Subcutaneous abdominal adipose tissue (tissue), 5 donors: ENCODE data around the gene BARX2.

Source experiments
- H3K27ac ChIP-seq: one replicate; pipeline ENCODE4 v1.7.0; 2013; ENCODE audit warnings: low read depth, mild to moderate bottlenecking, inconsistent platforms, low read length, moderate library complexity
- H3K27me3 ChIP-seq, 5 donors: one replicate each; pipeline ENCODE4 v1.7.0; 2013; ENCODE audit warnings: low read length in 5 of 5, inconsistent platforms in 1 of 5; ENCODE audit not compliant: control insufficient read depth in 5 of 5, insufficient read depth in 4 of 5
- H3K36me3 ChIP-seq, 5 donors: one replicate each; pipeline ENCODE4 v1.7.0; 2013; ENCODE audit warnings: low read length in 5 of 5; ENCODE audit not compliant: control insufficient read depth in 5 of 5, insufficient read depth in 5 of 5
- H3K4me1 ChIP-seq, 5 donors: one replicate each; pipeline ENCODE4 v1.7.0; 2013; ENCODE audit warnings: low read length in 5 of 5, mild to moderate bottlenecking in 3 of 5, moderate library complexity in 1 of 5; ENCODE audit not compliant: control insufficient read depth in 5 of 5, insufficient read depth in 5 of 5
- H3K4me3 ChIP-seq, 5 donors: one replicate each; pipeline ENCODE4 v1.7.0; 2013; ENCODE audit warnings: low read length in 5 of 5, low read depth in 1 of 5
- H3K9ac ChIP-seq, 5 donors: one replicate each; pipeline ENCODE4 v1.7.0; 2013; ENCODE audit warnings: low read length in 5 of 5, mild to moderate bottlenecking in 4 of 5, moderate library complexity in 3 of 5
- H3K9me3 ChIP-seq, 5 donors: one replicate each; pipeline ENCODE4 v1.7.0; 2013; ENCODE audit warnings: low read length in 5 of 5; ENCODE audit not compliant: control insufficient read depth in 5 of 5
- donor health status: healthy.
- donor health status: healthy.
- donor health status: healthy.
- donor health status: healthy.
- donor health status: healthy.

The BARX2 gene

GRCh38 chr11:129395432-129395831, 19.8 kb downstream of the BARX2 start:
- H3K27me3 ChIP-seq, result peaks cover 0 to 14% (median 5%) of the 10 kb centered on the region in 5 donors
- peaks cover 0 to 5% (median 0%) of the 10 kb centered on the region in 5 donors for H3K9me3 ChIP-seq
- H3K4me3 ChIP-seq, result no peak overlapping the region
- no peak overlapping the region for H3K27ac ChIP-seq
- H3K9ac ChIP-seq, result no peak overlapping the region
- H3K4me1 ChIP-seq, result no peaks in the 10 kb centered on the region
- H3K36me3 ChIP-seq, result no peaks in the 10 kb centered on the region

- no peak overlapping the region for H3K4me3 ChIP-seq
Observed at GRCh38 chr11:129395883-129396282, 20.2 kb downstream of the BARX2 start.

GRCh38 chr11:129396454-129396853, 20.8 kb downstream of the BARX2 start:
- no peak overlapping the region for H3K4me3 ChIP-seq
- peaks cover 0 to 8% (median 2%) of the 10 kb centered on the region in 5 donors for H3K27me3 ChIP-seq
- H3K36me3 ChIP-seq, result no peaks in the 10 kb centered on the region
- H3K9me3 ChIP-seq, result peaks cover 0 to 5% (median 0%) of the 10 kb centered on the region in 5 donors
- no peaks in the 10 kb centered on the region for H3K4me1 ChIP-seq
- no peak overlapping the region for H3K27ac ChIP-seq
- no peak overlapping the region for H3K9ac ChIP-seq

More at GRCh38 chr11:129395883-129396282, 20.2 kb downstream of the BARX2 start:
- Histone ChIP-seq H3K27me3 (peaks cover 0 to 9% (median 5%) of the 10 kb centered on the region in 5 donors), H3K9ac (no peak overlapping the region), H3K36me3 (no peaks in the 10 kb centered on the region), H3K9me3 (peaks cover 0 to 5% (median 0%) of the 10 kb centered on the region in 5 donors), H3K4me1 (no peaks in the 10 kb centered on the region), H3K27ac (no peak overlapping the region)

- H3K9me3 ChIP-seq, result peaks cover 0 to 5% (median 0%) of the 10 kb centered on the region in 5 donors
- H3K27me3 ChIP-seq, result no peaks in the 10 kb centered on the region
- H3K36me3 ChIP-seq, result no peaks in the 10 kb centered on the region
- H3K27ac ChIP-seq, result no peak overlapping the region
- H3K4me1 ChIP-seq, result no peaks in the 10 kb centered on the region
- no peak overlapping the region for H3K9ac ChIP-seq
- no peak overlapping the region for H3K4me3 ChIP-seq
Observed at GRCh38 chr11:129402206-129403171, 26.8 kb downstream of the BARX2 start.

GRCh38 chr11:129404731-129405130, 29.1 kb downstream of the BARX2 start:
- H3K4me3 ChIP-seq, result no peak overlapping the region
- H3K27ac ChIP-seq, result no peak overlapping the region
- no peak overlapping the region for H3K9ac ChIP-seq
- H3K27me3 ChIP-seq, result no peaks in the 10 kb centered on the region
- H3K36me3 ChIP-seq, result no peaks in the 10 kb centered on the region
- H3K9me3 ChIP-seq, result no peaks in the 10 kb centered on the region
- H3K4me1 ChIP-seq, result no peaks in the 10 kb centered on the region

GRCh38 chr11:129408865-129409444, 33.3 kb downstream of the BARX2 start:
- Histone ChIP-seq H3K9me3 (no peaks in the 10 kb centered on the region), H3K9ac (no peak overlapping the region), H3K27me3 (no peaks in the 10 kb centered on the region), H3K4me1 (no peaks in the 10 kb centered on the region), H3K36me3 (no peaks in the 10 kb centered on the region), H3K27ac (no peak overlapping the region), H3K4me3 (no peak overlapping the region)

- Histone ChIP-seq H3K9ac (no peak overlapping the region), H3K4me1 (no peaks in the 10 kb centered on the region), H3K36me3 (no peaks in the 10 kb centered on the region), H3K4me3 (no peak overlapping the region), H3K27ac (no peak overlapping the region), H3K27me3 (no peaks in the 10 kb centered on the region), H3K9me3 (no peaks in the 10 kb centered on the region)
Observed at GRCh38 chr11:129410395-129410960, 34.8 kb downstream of the BARX2 start.

- Histone ChIP-seq H3K27ac (no peak overlapping the region), H3K9ac (no peak overlapping the region), H3K9me3 (no peaks in the 10 kb centered on the region), H3K36me3 (no peaks in the 10 kb centered on the region), H3K4me1 (no peaks in the 10 kb centered on the region), H3K4me3 (no peak overlapping the region), H3K27me3 (no peaks in the 10 kb centered on the region)
Observed at GRCh38 chr11:129412494-129412893, 36.8 kb downstream of the BARX2 start.

- Histone ChIP-seq H3K4me3 (no peak overlapping the region), H3K9me3 (no peaks in the 10 kb centered on the region), H3K27ac (no peak overlapping the region), H3K4me1 (no peaks in the 10 kb centered on the region), H3K27me3 (no peaks in the 10 kb centered on the region), H3K9ac (no peak overlapping the region), H3K36me3 (no peaks in the 10 kb centered on the region)
Observed at GRCh38 chr11:129414144-129414872, 38.7 kb downstream of the BARX2 start.
